Ovary (tissue), 9 donors: ENCODE results near the gene ASB15. TPM values are rescaled to one million over a fixed set of nuclear protein-coding genes. Genes with fewer than 3 reads are reported as not detected.
A peak's percentile ranks its signal among the peaks of the same experiment; 100 is the strongest.
"Not testable (repeated sequence)": the region's sequence is repeated elsewhere in the genome, so short reads cannot be mapped to it uniquely, and the experiment has no call there.

ENCODE experiments used
- DNase-seq, 5 donors: peaks; one replicate each; pipeline ENCODE4 v3.0.0-alpha.2; 2019 to 2020
- H3K27ac ChIP-seq, 2 donors: fragments of 200-600 bp; one replicate each; pipeline versions ENCODE4 v1.5.1 to v1.8.0; 2019 to 2022
- H3K27me3 ChIP-seq: fragments of 200-600 bp; one replicate; pipeline ENCODE4 v1.8.0; 2022
- H3K36me3 ChIP-seq: fragments of 200-600 bp; sonication (generic); one replicate; pipeline ENCODE4 v1.5.1; 2019
- H3K4me1 ChIP-seq: one replicate; pipeline ENCODE4 v1.8.1; 2013; ENCODE audit warnings: mild to moderate bottlenecking, moderate library complexity; ENCODE audit not compliant: insufficient read depth
- H3K4me3 ChIP-seq: fragments of 200-600 bp; sonication (generic); one replicate; pipeline ENCODE4 v1.5.1; 2017
- H3K9me3 ChIP-seq, 2 donors: fragments of 200-600 bp in 1 of 2; sonication (generic) in 1 of 2; one replicate each; pipeline versions ENCODE4 v1.5.1 to v1.8.1; 2013 to 2019; ENCODE audit warnings: mild to moderate bottlenecking in 1 of 2, moderate library complexity in 1 of 2
- EP300 ChIP-seq: sonication (generic); formaldehyde crosslinking; IDR thresholded peaks from one replicate; pipeline ENCODE4 v1.6.1; 2017; ENCODE audit warnings: antibody characterized with exemption
- POLR2A ChIP-seq: fragments of 450-650 bp; IDR thresholded peaks from one replicate; pipeline ENCODE4 v1.6.1; 2017; ENCODE audit warnings: antibody characterized with exemption, mild to moderate bottlenecking, moderate library complexity
- WGBS, 3 donors: extraction: QIAGEN DNeasy Blood & Tissue Kit in 1 of 3; methylation state at CpG; one replicate each; pipeline versions ENCODE4 v1.1.5 to v1.1.7; 2013 to 2017; 5-methylcytosine and 5-hydroxymethylcytosine counted together
- intact Hi-C, 4 donors: fragments of 100-400 bp; cut with DNase I; formaldehyde crosslinking; loops; one replicate each; pipeline versions ENCODE4 v1.11.0 to v1.15.1; 2022 to 2023
- polyA plus RNA-seq, 2 donors: library from polyadenylated mRNA; stranded (reverse); fragments of 200-250 nt in 1 of 2; fragments of 350-450 nt in 1 of 2; fragmentation: Illumina TruSeq in 1 of 2; extraction: RNeasy Lipid Tissue Mini Kit (QIAGEN cat#74804) in 1 of 2; gene quantifications; one replicate each; pipeline ENCODE4 v1.2.3, GENCODE V29; 2013 to 2014
- total RNA-seq, 7 donors: library from RNA; depleted of rRNA in 2 of 7; stranded (reverse); fragments of >200 nt in 2 of 7; fragmentation: NEBNext Ultra II Directional in 3 of 7; extraction: Animal tissue kit (Norgen Biotek cat#: 25700) in 3 of 7; gene quantifications; one replicate each; pipeline versions ENCODE4 v1.1.0 to v1.2.4, GENCODE V29; 2016 to 2023
- TF ChIP-seq, protein P1 (sequence below), 3 donors: fragments of 450-650 bp in 2 of 3; fragments of 200-600 bp in 1 of 3; IDR thresholded peaks; one replicate each; pipeline versions ENCODE4 v1.5.1 to v1.8.0; 2016 to 2022; ENCODE audit warnings: antibody characterized with exemption in 3 of 3, mild to moderate bottlenecking in 1 of 3
- donor health status: DM: no; HTN: no; CAD: no; lungs with moderate emphysema.
- donor health status: DM: no; HTN: no; CAD: no.
- donor health status: Bipolar disorder and iron deficiency.
- donor health status: DM: yes; HTN: yes; CAD: no.
- donor health status: DM: no; HTN: no; CAD: no.
- donor health status: DM: yes; HTN: yes; CAD: no.

Gene ASB15
- total and polyA plus RNA-seq, 9 donors, result not detected

DNA sequence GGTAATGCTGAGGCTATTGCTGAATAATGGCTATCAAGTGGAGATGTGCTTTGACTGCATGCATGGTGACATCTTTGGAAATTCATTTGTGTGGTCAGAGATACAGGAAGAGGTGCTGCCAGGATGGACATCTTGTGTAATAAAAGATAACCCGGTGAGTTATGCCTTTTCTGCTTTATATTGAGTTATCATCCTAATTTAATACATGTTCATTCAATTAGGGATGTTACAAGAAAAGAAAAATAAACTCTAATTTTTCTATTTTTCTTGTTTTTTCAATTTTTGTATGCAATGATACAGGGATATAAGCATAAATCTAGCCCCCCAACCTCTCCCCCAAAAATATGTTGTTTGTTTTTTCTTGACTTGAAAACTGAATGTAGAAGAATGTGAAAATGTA, 27.7 kb downstream of the ASB15 start:
- TF ChIP-seq, protein P1, sequence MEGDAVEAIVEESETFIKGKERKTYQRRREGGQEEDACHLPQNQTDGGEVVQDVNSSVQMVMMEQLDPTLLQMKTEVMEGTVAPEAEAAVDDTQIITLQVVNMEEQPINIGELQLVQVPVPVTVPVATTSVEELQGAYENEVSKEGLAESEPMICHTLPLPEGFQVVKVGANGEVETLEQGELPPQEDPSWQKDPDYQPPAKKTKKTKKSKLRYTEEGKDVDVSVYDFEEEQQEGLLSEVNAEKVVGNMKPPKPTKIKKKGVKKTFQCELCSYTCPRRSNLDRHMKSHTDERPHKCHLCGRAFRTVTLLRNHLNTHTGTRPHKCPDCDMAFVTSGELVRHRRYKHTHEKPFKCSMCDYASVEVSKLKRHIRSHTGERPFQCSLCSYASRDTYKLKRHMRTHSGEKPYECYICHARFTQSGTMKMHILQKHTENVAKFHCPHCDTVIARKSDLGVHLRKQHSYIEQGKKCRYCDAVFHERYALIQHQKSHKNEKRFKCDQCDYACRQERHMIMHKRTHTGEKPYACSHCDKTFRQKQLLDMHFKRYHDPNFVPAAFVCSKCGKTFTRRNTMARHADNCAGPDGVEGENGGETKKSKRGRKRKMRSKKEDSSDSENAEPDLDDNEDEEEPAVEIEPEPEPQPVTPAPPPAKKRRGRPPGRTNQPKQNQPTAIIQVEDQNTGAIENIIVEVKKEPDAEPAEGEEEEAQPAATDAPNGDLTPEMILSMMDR (IDR thresholded peaks at IDR 0.05), result no peak
- TF ChIP-seq POLR2A (no peak), EP300 (no peak)
- no peaks in the 10 kb centered on the region for H3K4me1 ChIP-seq
- no peak for DNase-seq
- no peaks in the 10 kb centered on the region for H3K27me3 ChIP-seq
- intact Hi-C loops, result no loop called here
- WGBS, 3 donors, result 84 to 88% (median 85%) methylated on average over 1 of the region's 1 CpG
- H3K9me3 ChIP-seq, result no peaks in the 10 kb centered on the region
- no peaks in the 10 kb centered on the region for H3K36me3 ChIP-seq
- no peak overlapping the region for H3K27ac ChIP-seq
- no peak overlapping the region for H3K4me3 ChIP-seq

DNA sequence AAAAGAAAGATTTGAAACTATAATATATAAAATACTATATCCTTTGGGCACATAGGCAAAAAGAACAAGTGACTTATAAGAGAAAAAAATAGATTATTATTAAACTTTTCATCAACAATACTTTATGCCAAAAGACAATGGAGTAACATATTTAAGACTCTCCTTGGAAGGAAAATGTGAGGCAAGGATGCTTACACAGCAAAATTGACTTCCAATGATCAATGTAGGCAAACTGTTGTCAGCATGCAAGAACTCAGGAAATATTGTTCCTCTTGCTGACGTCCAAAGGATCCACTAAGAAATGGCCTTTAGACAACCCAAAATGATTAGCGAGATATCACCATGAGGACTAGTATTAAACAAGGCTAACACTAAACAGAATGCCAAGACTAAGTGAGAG, 31.2 kb downstream of the ASB15 start:
- H3K27me3 ChIP-seq, result no peaks in the 10 kb centered on the region
- 85 to 90% (median 87%) methylated on average over 2 of the region's 2 CpGs for WGBS, 3 donors
- DNase-seq, result no peak
- H3K4me1 ChIP-seq, result no peaks in the 10 kb centered on the region
- H3K4me3 ChIP-seq, result no peak overlapping the region
- H3K9me3 ChIP-seq, result no peaks in the 10 kb centered on the region
- no peak overlapping the region for H3K27ac ChIP-seq
- intact Hi-C loops, result no loop called here
- no peaks in the 10 kb centered on the region for H3K36me3 ChIP-seq
- TF ChIP-seq POLR2A (no peak), EP300 (no peak)
- TF ChIP-seq, protein P1 (IDR thresholded peaks at IDR 0.05), result no peak

DNA sequence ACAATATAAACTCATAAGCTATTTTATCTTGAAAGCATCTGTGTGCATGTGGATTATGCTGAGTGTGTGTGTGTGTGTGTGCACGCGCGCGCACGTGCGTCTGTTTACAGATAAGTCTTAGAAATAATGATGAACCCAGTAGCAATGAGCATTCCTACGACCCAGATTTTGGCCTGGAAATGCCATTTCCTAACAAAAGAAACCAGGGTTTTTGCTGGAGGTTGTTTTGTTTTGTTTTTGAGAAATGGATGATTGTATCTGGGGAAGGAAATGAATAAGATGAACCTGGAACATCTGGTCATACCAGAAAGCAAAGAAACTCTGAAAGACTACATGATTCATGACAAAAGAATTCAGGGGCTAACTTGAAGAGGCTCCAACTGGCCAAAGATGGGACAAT, 31.9 kb downstream of the ASB15 start:
- 29 to 42% (median 35%) methylated on average over 7 of the region's 7 CpGs for whole genome bisulfite sequencing, 3 donors
- Histone ChIP-seq H3K27me3 (no peaks in the 10 kb centered on the region), H3K4me1 (no peaks in the 10 kb centered on the region), H3K4me3 (no peak overlapping the region), H3K27ac (no peak overlapping the region), H3K36me3 (no peaks in the 10 kb centered on the region), H3K9me3 (no peaks in the 10 kb centered on the region)
- DNase-seq, result no peak
- intact Hi-C loops, result no loop called here
- TF ChIP-seq POLR2A (no peak), EP300 (no peak)
- TF ChIP-seq, protein P1 (IDR thresholded peaks at IDR 0.05), result no peak

DNA sequence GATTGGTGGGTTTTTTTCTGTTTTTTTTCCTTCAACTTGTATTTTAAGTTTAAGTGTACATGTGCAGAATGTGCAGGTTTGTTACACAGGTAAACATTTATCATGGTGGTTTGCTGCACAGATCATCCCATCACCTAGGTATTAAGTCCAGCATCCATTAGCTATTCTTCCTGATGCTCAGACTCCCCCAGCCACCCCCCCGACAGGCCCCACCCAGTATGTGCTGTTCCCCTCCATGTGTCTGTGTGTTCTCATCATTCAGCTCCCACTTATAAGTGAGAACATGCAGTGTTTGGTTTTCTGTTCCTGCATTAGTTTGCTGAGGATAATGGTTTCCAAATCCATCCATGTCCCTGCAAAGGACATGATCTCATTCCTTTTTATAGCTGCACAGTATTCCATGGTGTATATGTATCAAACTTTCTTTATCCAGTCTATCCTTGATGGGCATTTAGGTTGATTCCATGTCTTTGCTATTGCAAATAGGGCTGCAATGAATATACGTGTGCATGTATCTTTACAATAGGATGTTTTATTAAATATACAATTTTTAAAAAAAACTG, 32.5 kb downstream of the ASB15 start:
- H3K9me3 ChIP-seq, H3K27ac ChIP-seq, H3K27me3 ChIP-seq, H3K4me1 ChIP-seq, H3K4me3 ChIP-seq, H3K36me3 ChIP-seq, DNase-seq, intact Hi-C loops: not testable (repeated sequence)
- WGBS, 3 donors, result 77 to 93% (median 91%) methylated on average over 2 of the region's 2 CpGs

DNA sequence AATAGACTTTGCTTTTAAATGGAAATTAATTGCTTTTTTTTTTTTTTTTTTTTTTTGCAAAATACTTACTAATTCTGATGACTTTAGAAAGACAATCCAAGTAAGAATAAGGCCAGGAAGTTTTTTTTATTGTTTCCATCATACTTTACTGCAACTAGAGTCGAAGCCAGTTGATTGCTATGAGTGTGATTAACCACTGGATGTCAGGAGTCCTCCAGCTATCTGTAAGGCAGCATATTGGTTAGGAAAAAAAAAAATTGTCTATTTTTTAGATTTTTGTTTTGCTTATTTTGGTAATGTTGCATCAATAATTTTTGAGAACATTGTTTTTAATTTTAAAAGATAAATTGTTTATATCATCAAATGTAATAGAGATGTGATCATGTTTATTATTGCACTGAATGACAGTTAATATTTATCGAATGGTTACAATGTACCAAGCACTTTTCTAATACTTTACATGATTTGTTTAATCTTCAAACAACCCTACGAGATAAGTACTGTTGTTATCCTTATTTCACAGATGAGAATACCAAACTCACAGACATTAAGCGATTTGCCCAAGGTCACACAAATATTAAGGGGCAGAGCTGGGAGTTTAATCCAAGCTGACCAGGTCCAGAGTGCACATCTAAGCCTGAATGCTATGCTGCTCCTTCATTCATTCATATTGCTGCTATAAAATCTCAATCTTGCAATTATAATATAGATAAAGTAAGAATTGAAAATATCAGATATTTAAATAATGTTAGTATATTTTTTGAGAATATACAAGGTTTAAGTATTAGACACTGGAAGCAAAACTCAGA, 34.1 kb downstream of the ASB15 start:
- TF ChIP-seq, protein P1 (IDR thresholded peaks at IDR 0.05), result peak in 2 of 3 donors; percentile 18 to 42
- no peak for TF ChIP-seq POLR2A
- TF ChIP-seq EP300, result no peak
- Histone ChIP-seq H3K27ac (no peak overlapping the region), H3K27me3 (no peaks in the 10 kb centered on the region), H3K4me3 (no peak overlapping the region), H3K36me3 (no peaks in the 10 kb centered on the region), H3K4me1 (no peaks in the 10 kb centered on the region), H3K9me3 (no peaks in the 10 kb centered on the region)
- intact Hi-C loops, result no loop called here
- DNase-seq, result no peak
- WGBS, 3 donors, result 21 to 32% (median 23%) methylated on average over 4 of the region's 4 CpGs
